HFFc6 (cell line): ENCODE results near the gene CHTOP. TPM values are rescaled to one million over a fixed set of nuclear protein-coding genes. Genes with fewer than 3 reads are reported as not detected.

Experiments
- DNase-seq: peaks from one replicate; pipeline ENCODE4 v3.0.0-alpha.2; 2018
- H3K27ac Mint-ChIP-seq: 2 replicates; pipeline ENCODE4 v1.8.0; 2020; ENCODE audit warnings: mild to moderate bottlenecking, mixed read lengths
- H3K27me3 Mint-ChIP-seq: 2 replicates; pipeline ENCODE4 v1.8.0; 2021; ENCODE audit warnings: mild to moderate bottlenecking, moderate library complexity, mixed read lengths; ENCODE audit not compliant: insufficient read depth
- H3K36me3 Mint-ChIP-seq: 2 replicates; pipeline ENCODE4 v1.8.0; 2021; ENCODE audit warnings: low read depth, mixed read lengths
- H3K4me1 Mint-ChIP-seq: 2 replicates; pipeline ENCODE4 v1.8.0; 2020; ENCODE audit warnings: low read depth, mixed read lengths
- H3K4me3 Mint-ChIP-seq: 2 replicates; pipeline ENCODE4 v1.8.0; 2020; ENCODE audit warnings: mild to moderate bottlenecking, moderate library complexity, mixed read lengths
- H3K9me3 Mint-ChIP-seq: 2 replicates; pipeline ENCODE4 v1.8.0; 2020; ENCODE audit warnings: mild to moderate bottlenecking, mixed read lengths
- total RNA-seq, 6 experiments: library from RNA; stranded (reverse); fragmentation: NEBNext Ultra II Directional; extraction: Animal tissue kit (Norgen Biotek cat#: 25700); gene quantifications; 2 replicates in 1 of 6; 3 replicates in 5 of 6; pipeline ENCODE4 v1.2.3, GENCODE V29; 2021
- TF ChIP-seq, protein P1 (sequence below): fragments of 200-600 bp; sonication (generic); IDR thresholded peaks from 2 replicates; pipeline ENCODE4 v1.5.0; 2021; ENCODE audit warnings: antibody characterized with exemption, mild to moderate bottlenecking

The CHTOP gene
- total RNA-seq, 6 experiments from 2014 or later, result 48.1 to 57.9 (median 53.9) TPM

DNA sequence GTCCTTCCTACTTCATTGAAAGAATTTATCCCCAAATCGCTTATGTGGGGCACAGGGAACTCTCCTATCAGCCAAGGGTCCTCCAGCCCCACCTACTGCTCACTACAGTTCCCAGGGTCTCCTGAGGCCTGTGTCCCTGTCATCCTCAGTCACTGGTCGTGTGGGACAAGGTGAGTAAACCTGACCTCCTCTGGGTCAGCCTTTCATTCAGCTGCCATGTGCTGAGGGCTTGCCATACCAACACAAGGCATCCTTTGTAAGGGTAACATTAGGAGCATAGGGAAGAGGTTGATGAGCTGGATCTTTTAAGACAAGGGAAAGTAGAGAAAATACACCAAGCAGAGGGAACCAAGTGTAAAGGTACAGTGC is 13.5 kb downstream of the CHTOP start:
- H3K9me3 Mint-ChIP-seq, result no peaks in the 10 kb centered on the region
- no peak for DNase-seq
- no peak overlapping the region for H3K27ac Mint-ChIP-seq
- no peak overlapping the region for H3K4me3 Mint-ChIP-seq
- peaks cover 4% of the 10 kb centered on the region; the same call in 1 of the 2 replicates for H3K27me3 Mint-ChIP-seq
- peaks cover 5% of the 10 kb centered on the region; the same call in 1 of the 2 replicates for H3K4me1 Mint-ChIP-seq
- H3K36me3 Mint-ChIP-seq, result peaks cover 45% of the 10 kb centered on the region
- TF ChIP-seq, protein P1, sequence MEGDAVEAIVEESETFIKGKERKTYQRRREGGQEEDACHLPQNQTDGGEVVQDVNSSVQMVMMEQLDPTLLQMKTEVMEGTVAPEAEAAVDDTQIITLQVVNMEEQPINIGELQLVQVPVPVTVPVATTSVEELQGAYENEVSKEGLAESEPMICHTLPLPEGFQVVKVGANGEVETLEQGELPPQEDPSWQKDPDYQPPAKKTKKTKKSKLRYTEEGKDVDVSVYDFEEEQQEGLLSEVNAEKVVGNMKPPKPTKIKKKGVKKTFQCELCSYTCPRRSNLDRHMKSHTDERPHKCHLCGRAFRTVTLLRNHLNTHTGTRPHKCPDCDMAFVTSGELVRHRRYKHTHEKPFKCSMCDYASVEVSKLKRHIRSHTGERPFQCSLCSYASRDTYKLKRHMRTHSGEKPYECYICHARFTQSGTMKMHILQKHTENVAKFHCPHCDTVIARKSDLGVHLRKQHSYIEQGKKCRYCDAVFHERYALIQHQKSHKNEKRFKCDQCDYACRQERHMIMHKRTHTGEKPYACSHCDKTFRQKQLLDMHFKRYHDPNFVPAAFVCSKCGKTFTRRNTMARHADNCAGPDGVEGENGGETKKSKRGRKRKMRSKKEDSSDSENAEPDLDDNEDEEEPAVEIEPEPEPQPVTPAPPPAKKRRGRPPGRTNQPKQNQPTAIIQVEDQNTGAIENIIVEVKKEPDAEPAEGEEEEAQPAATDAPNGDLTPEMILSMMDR, result no peak

DNA sequence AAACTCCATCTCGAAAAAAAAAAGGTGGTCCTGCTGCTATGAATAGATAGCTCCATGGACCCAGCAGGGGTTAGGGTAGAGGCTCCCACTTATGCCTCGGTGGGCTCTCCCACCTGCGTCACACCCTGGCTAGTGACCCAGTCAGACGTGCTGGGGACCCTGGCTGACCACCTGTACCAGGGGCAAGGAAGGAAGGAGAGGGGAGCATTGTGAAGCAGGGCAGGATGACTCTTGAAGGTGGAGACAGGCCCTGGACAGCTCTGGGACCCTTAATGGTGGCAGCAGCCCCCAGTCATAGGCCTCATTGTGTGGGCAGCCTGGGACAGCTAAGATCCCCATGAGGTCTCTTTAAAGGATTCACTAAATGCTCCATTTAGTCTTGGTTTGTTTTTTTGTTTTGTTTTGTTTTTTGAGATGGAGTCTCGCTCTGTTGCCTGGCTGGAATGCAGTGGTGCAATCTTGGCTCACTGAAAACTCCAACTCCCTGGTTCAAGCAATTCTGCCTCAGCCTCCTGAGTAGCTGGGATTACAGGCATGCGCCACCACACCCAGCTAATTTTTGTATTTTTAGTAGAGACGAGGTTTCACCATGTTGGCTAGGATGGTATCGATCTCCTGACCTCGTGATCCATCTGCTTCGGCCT is 14.3 kb downstream of the CHTOP start:
- no peak overlapping the region for H3K4me3 Mint-ChIP-seq
- H3K27ac Mint-ChIP-seq, result peak overlapping the region; percentile 45; the same call in 1 of the 2 replicates
- H3K9me3 Mint-ChIP-seq, result no peaks in the 10 kb centered on the region
- TF ChIP-seq, protein P1, result no peak
- DNase-seq, result no peak
- H3K4me1 Mint-ChIP-seq, result peaks cover 13% of the 10 kb centered on the region
- peaks cover 41% of the 10 kb centered on the region for H3K36me3 Mint-ChIP-seq
- H3K27me3 Mint-ChIP-seq, result peaks cover 4% of the 10 kb centered on the region; the same call in 1 of the 2 replicates

DNA sequence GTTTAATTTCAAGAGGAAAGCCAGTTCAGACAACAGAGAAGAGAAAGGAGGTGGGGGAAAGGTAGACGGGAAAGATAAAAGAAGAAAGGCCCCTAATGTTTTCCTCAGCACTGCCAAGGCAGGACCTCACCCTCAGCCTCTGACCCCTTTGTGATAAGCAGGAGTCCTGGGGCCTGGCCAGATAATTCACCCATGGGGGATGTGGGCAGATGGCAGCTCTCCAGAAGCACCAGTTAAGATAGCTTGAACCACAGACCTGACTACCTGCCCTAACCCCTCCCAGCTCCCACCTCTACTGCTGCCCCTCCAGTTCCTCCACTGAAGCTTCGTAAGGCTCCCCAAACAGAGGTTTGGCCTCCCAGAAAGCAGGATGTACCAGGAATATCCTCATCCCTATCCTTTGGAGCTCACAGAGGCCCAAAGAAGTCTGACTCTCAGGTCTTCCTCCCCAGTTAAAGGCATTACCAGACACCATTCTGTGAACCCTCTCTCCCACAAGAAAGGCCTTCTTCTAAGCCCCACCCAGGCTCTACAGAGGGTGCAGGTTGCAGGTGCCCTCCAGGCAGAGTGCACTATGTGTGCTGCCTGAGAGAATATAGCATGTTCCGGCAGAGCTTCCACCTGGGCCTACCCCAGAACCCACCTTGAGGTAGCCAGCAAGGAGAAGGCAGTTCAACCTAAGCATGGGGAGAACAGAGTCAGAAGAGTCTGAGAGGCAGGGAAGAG is 15.4 kb downstream of the CHTOP start:
- Mint-ChIP-seq H3K9me3 (no peaks in the 10 kb centered on the region), H3K36me3 (peaks cover 29% of the 10 kb centered on the region), H3K4me1 (peaks cover 15% of the 10 kb centered on the region), H3K4me3 (no peak overlapping the region), H3K27ac (no peak overlapping the region), H3K27me3 (peaks cover 4% of the 10 kb centered on the region; the same call in 1 of the 2 replicates)
- TF ChIP-seq, protein P1, result no peak
- DNase-seq, result no peak

DNA sequence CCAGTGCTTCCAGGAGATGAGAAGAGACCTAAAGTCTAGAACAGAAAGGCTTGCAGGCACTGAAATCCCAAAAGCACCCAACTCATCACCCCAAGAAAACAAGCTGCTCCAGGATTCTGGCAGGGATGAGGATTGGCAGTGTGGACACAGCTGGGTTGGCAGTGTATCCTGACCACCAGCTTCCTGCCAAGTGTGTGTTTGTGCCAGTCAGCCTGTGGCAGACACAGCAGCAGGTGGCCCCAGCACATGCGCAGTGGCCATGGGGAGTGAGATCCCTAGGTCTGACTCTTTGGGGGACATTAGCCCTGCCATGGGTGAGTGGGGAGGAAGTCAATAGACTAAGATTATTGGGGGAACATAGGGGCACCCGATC is 16.0 kb downstream of the CHTOP start:
- Mint-ChIP-seq H3K4me3 (no peak overlapping the region), H3K4me1 (peaks cover 15% of the 10 kb centered on the region), H3K36me3 (peaks cover 24% of the 10 kb centered on the region), H3K27ac (no peak overlapping the region), H3K9me3 (no peaks in the 10 kb centered on the region), H3K27me3 (peaks cover 4% of the 10 kb centered on the region; the same call in 1 of the 2 replicates)
- TF ChIP-seq, protein P1, result no peak
- no peak for DNase-seq

DNA sequence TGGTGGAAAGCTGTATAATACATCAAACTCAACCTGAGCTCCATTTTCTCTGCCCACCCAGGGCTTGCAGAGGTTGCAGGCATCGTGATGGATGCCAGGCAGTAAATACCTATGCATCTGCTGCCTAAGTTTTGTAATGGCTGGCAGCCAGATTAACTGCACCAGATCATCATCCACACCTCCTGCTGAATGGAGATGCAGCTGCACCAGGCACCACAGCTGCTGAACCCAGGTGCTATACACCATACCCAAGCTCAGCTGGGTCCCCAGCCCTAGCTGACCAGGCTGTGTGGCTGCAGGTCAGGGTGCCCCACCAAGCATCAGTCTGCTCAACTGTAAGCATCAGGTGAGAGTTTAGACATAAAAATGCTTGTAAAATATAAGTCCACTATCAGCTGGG is 17.9 kb downstream of the CHTOP start:
- no peak overlapping the region for H3K27ac Mint-ChIP-seq
- TF ChIP-seq, protein P1, result no peak
- no peak for DNase-seq
- peaks cover 11% of the 10 kb centered on the region for H3K4me1 Mint-ChIP-seq
- H3K4me3 Mint-ChIP-seq, result no peak overlapping the region
- peaks cover 8% of the 10 kb centered on the region for H3K36me3 Mint-ChIP-seq
- peaks cover 4% of the 10 kb centered on the region; the same call in 1 of the 2 replicates for H3K27me3 Mint-ChIP-seq
- H3K9me3 Mint-ChIP-seq, result no peaks in the 10 kb centered on the region
